ENCODE data around the gene ATP2C2. TPM values are rescaled to one million over a fixed set of nuclear protein-coding genes. Genes with fewer than 3 reads are reported as not detected.

ATP2C2 gene
- total RNA-seq, 1 donor from 2014 or later = not detected

DNA sequence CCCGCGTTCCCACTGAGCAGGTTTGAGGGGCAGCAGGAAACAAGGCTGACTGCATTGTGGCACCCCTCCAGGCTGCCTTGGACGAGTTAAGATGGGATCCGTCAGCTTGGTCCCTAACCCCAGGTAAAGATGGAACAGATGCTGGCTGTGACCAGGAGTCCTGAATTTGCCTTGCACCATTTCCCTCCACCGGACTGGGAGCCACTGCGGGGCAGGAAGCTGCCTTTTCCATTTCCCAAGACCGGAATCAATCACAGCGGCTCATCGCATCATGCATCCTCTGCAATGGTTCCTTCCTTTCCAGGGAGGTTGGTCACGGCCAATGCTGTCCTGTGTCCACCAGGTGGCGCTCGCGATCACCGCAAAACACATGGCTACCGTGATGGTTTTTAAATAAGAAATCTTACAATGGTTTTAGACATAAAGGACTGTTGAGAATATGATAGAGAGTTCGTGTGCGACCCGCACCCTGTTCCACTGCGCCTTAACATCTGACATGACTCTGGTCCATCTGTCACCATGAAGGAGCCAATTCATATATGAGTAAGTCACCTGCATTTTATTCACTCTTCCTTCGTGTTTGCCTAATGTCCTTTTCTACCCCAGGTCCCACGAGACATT is 143.0 kb downstream of the ATP2C2 start:
- Histone ChIP-seq H3K4me3 (peak overlapping the region in 1 of 2 donors; percentile 4), H3K27ac (no peak overlapping the region), H3K9me3 (no peaks in the 10 kb centered on the region), H3K27me3 (no peaks in the 10 kb centered on the region), H3K36me3 (no peaks in the 10 kb centered on the region), H3K4me1 (no peaks in the 10 kb centered on the region)
- intact Hi-C loops (cut with DNase I) = loop anchor here (1.0 kb wide), 2 partner anchors 111 to 215 kb away; no protein-coding TSS in a partner anchor
- TF ChIP-seq CTCF (IDR thresholded peaks at IDR 0.05) = peak; percentile 95 to 98 (median 95)
- peak; percentile 46 to 93 for DNase-seq (ENCODE audit: low spot score in 2 of 2)

- TF ChIP-seq CTCF (IDR thresholded peaks at IDR 0.05) = no peak
Measured at GRCh38 chr16:84511831-84512230, 143.5 kb downstream of the ATP2C2 start.

GRCh38 chr16:84513123-84513522 is 144.8 kb downstream of the ATP2C2 start:
- no peaks in the 10 kb centered on the region for H3K36me3 ChIP-seq
- H3K27me3 ChIP-seq = no peaks in the 10 kb centered on the region
- no peaks in the 10 kb centered on the region for H3K4me1 ChIP-seq
- no peak overlapping the region for H3K27ac ChIP-seq
- no peak overlapping the region for H3K4me3 ChIP-seq
- intact Hi-C loops (cut with DNase I) = no loop called here
- H3K9me3 ChIP-seq = no peaks in the 10 kb centered on the region
- TF ChIP-seq CTCF (IDR thresholded peaks at IDR 0.05) = no peak
- no peak for DNase-seq (ENCODE audit: low spot score in 2 of 2)

More at GRCh38 chr16:84511831-84512230, 143.5 kb downstream of the ATP2C2 start:
- DNase-seq (ENCODE audit: low spot score in 2 of 2) = no peak
- H3K27ac ChIP-seq = no peak overlapping the region
- intact Hi-C loops (cut with DNase I) = loop anchor here (1.0 kb wide), 2 partner anchors 110 to 214 kb away; no protein-coding TSS in a partner anchor
- no peaks in the 10 kb centered on the region for H3K4me1 ChIP-seq
- no peaks in the 10 kb centered on the region for H3K9me3 ChIP-seq
- H3K4me3 ChIP-seq = no peak overlapping the region
- no peaks in the 10 kb centered on the region for H3K27me3 ChIP-seq
- no peaks in the 10 kb centered on the region for H3K36me3 ChIP-seq

GRCh38 chr16:84513666-84514065 is 145.3 kb downstream of the ATP2C2 start:
- intact Hi-C loops (cut with DNase I) = no loop called here
- Histone ChIP-seq H3K27ac (no peak overlapping the region), H3K4me1 (no peaks in the 10 kb centered on the region), H3K27me3 (no peaks in the 10 kb centered on the region), H3K4me3 (no peak overlapping the region), H3K9me3 (no peaks in the 10 kb centered on the region), H3K36me3 (no peaks in the 10 kb centered on the region)
- no peak for DNase-seq (ENCODE audit: low spot score in 2 of 2)
- no peak for TF ChIP-seq CTCF (IDR thresholded peaks at IDR 0.05)

Other genes starting within 250 kb of the ATP2C2 start
- 12.0 TPM for gene HSDL1, start 223.4 kb upstream of the ATP2C2 start, total RNA-seq
- gene DNAAF1, start 223.2 kb upstream of the ATP2C2 start, total RNA-seq = not detected
- 151 TPM for gene TAF1C, start 181.5 kb upstream of the ATP2C2 start, total RNA-seq
- gene ADAD2, start 177.4 kb upstream of the ATP2C2 start, total RNA-seq = not detected
- gene KCNG4, start 128.5 kb upstream of the ATP2C2 start, total RNA-seq = not detected
- 126 TPM for gene WFDC1, start 73.7 kb upstream of the ATP2C2 start, total RNA-seq
- 5.4 TPM for gene MEAK7, start 136.1 kb downstream of the ATP2C2 start, total RNA-seq
- gene COTL1, start 249.5 kb downstream of the ATP2C2 start, total RNA-seq = 120 TPM

All from ascending aorta (tissue), 2 donors.